Activated naive CD8-positive, alpha-beta T cell treated with anti-CD3 and anti-CD28 coated beads for 36 hours (primary cell): ENCODE data around the gene CCL1. TPM values are rescaled to one million over a fixed set of nuclear protein-coding genes. Genes with fewer than 3 reads are reported as not detected.
"Not testable (repeated sequence)": the region's sequence is repeated elsewhere in the genome, so short reads cannot be mapped to it uniquely, and the experiment has no call there.

Experiments used
- DNase-seq: peaks from one replicate; pipeline ENCODE4 v3.0.0; 2021
- H3K27ac Mint-ChIP-seq: one replicate; pipeline ENCODE4 v1.8.0; 2022; ENCODE audit warnings: mild to moderate bottlenecking, moderate library complexity, mixed read lengths
- H3K27me3 Mint-ChIP-seq: one replicate; pipeline ENCODE4 v1.8.0; 2022; ENCODE audit warnings: mild to moderate bottlenecking, mixed read lengths
- H3K36me3 Mint-ChIP-seq: one replicate; pipeline ENCODE4 v1.8.0; 2021; ENCODE audit warnings: mild to moderate bottlenecking, mixed read lengths
- H3K4me1 Mint-ChIP-seq: one replicate; pipeline ENCODE4 v1.8.0; 2021; ENCODE audit warnings: mixed read lengths
- H3K4me3 Mint-ChIP-seq: one replicate; pipeline ENCODE4 v1.8.0; 2022; ENCODE audit warnings: mild to moderate bottlenecking, moderate library complexity, mixed read lengths
- H3K9me3 Mint-ChIP-seq: one replicate; pipeline ENCODE4 v1.8.0; 2022; ENCODE audit warnings: mixed read lengths
- total RNA-seq, 2 experiments: library from RNA; stranded (reverse); gene quantifications; one replicate each; pipeline ENCODE4 v1.2.3, GENCODE V29; 2021

Gene CCL1
- total RNA-seq, 2 experiments from 2014 or later: not detected

- Mint-ChIP-seq H3K27ac (no peak within 1 kb of the TSS), H3K4me3 (no peak within 1 kb of the TSS), H3K27me3 (peaks cover 11% of the 10 kb centered on the region), H3K36me3 (no peaks in the 10 kb centered on the region), H3K4me1 (peaks cover 2% of the 10 kb centered on the region), H3K9me3 (peaks cover 2% of the 10 kb centered on the region)
- no peak for DNase-seq
Observed at GRCh38 chr17:34356194-34356593, 6.8 kb downstream of the CCL1 start, which contains the start of gene CCL13. Gene CCL13, plus strand, starts transcription at chr17:34356480. Its CDS starts 47 bp downstream, at chr17:34356527.

GRCh38 chr17:34354637-34355036 is 8.4 kb downstream of the CCL1 start:
- Mint-ChIP-seq H3K4me1 (no peaks in the 10 kb centered on the region), H3K9me3 (peaks cover 2% of the 10 kb centered on the region), H3K27me3 (peaks cover 13% of the 10 kb centered on the region), H3K36me3 (no peaks in the 10 kb centered on the region), H3K4me3 (no peak overlapping the region), H3K27ac (no peak overlapping the region)
- DNase-seq: no peak

- Mint-ChIP-seq H3K4me3 (no peak overlapping the region), H3K9me3 (peaks cover 2% of the 10 kb centered on the region), H3K4me1 (no peaks in the 10 kb centered on the region), H3K27me3 (peaks cover 13% of the 10 kb centered on the region), H3K27ac (no peak overlapping the region), H3K36me3 (no peaks in the 10 kb centered on the region)
- no peak for DNase-seq
Observed at GRCh38 chr17:34352191-34352590, 10.8 kb downstream of the CCL1 start.

- Mint-ChIP-seq H3K36me3 (no peaks in the 10 kb centered on the region), H3K9me3 (peaks cover 2% of the 10 kb centered on the region), H3K27me3 (peaks cover 18% of the 10 kb centered on the region), H3K27ac (no peak overlapping the region), H3K4me1 (no peaks in the 10 kb centered on the region), H3K4me3 (no peak overlapping the region)
- no peak for DNase-seq
Observed at GRCh38 chr17:34351096-34351495, 11.9 kb downstream of the CCL1 start.

- Mint-ChIP-seq H3K27ac (no peak overlapping the region), H3K27me3 (peaks cover 18% of the 10 kb centered on the region), H3K36me3 (no peaks in the 10 kb centered on the region), H3K4me3 (no peak overlapping the region), H3K4me1 (no peaks in the 10 kb centered on the region), H3K9me3 (peaks cover 2% of the 10 kb centered on the region)
- DNase-seq: no peak
Observed at GRCh38 chr17:34349751-34350150, 13.3 kb downstream of the CCL1 start.

- peaks cover 24% of the 10 kb centered on the region for H3K27me3 Mint-ChIP-seq
- H3K9me3 Mint-ChIP-seq: no peaks in the 10 kb centered on the region
- DNase-seq: no peak
- no peak overlapping the region for H3K4me3 Mint-ChIP-seq
- H3K27ac Mint-ChIP-seq: no peak overlapping the region
- H3K4me1 Mint-ChIP-seq: no peaks in the 10 kb centered on the region
- no peaks in the 10 kb centered on the region for H3K36me3 Mint-ChIP-seq
Observed at GRCh38 chr17:34347063-34347462, 16.0 kb downstream of the CCL1 start.

- Mint-ChIP-seq H3K27ac (no peak overlapping the region), H3K4me1 (no peaks in the 10 kb centered on the region), H3K27me3 (peaks cover 49% of the 10 kb centered on the region), H3K36me3 (no peaks in the 10 kb centered on the region), H3K4me3 (no peak overlapping the region), H3K9me3 (no peaks in the 10 kb centered on the region)
- DNase-seq: no peak
Observed at GRCh38 chr17:34341916-34342315, 21.1 kb downstream of the CCL1 start.

GRCh38 chr17:34339138-34339770 is 23.8 kb downstream of the CCL1 start:
- H3K36me3 Mint-ChIP-seq: no peaks in the 10 kb centered on the region
- peaks cover 2% of the 10 kb centered on the region for H3K9me3 Mint-ChIP-seq
- H3K4me3 Mint-ChIP-seq: no peak overlapping the region
- DNase-seq: no peak
- peaks cover 54% of the 10 kb centered on the region for H3K27me3 Mint-ChIP-seq
- H3K4me1 Mint-ChIP-seq: no peaks in the 10 kb centered on the region
- H3K27ac Mint-ChIP-seq: no peak overlapping the region

GRCh38 chr17:34337701-34338100 is 25.3 kb downstream of the CCL1 start:
- H3K4me3 Mint-ChIP-seq: no peak overlapping the region
- peaks cover 2% of the 10 kb centered on the region for H3K9me3 Mint-ChIP-seq
- H3K27ac Mint-ChIP-seq: no peak overlapping the region
- no peaks in the 10 kb centered on the region for H3K36me3 Mint-ChIP-seq
- H3K4me1 Mint-ChIP-seq: no peaks in the 10 kb centered on the region
- H3K27me3 Mint-ChIP-seq: peaks cover 46% of the 10 kb centered on the region
- DNase-seq: no peak

- not testable (repeated sequence) for H3K4me1 Mint-ChIP-seq, H3K27ac Mint-ChIP-seq, H3K4me3 Mint-ChIP-seq, H3K9me3 Mint-ChIP-seq, DNase-seq, H3K36me3 Mint-ChIP-seq
- peaks cover 27% of the 10 kb centered on the region for H3K27me3 Mint-ChIP-seq
Observed at GRCh38 chr17:34327580-34327979, 35.5 kb downstream of the CCL1 start.

- H3K4me1 Mint-ChIP-seq: no peaks in the 10 kb centered on the region
- no peak overlapping the region for H3K4me3 Mint-ChIP-seq
- H3K27me3 Mint-ChIP-seq: peaks cover 8% of the 10 kb centered on the region
- H3K36me3 Mint-ChIP-seq: no peaks in the 10 kb centered on the region
- H3K27ac Mint-ChIP-seq: no peak overlapping the region
- H3K9me3 Mint-ChIP-seq: peaks cover 6% of the 10 kb centered on the region
- no peak for DNase-seq
Observed at GRCh38 chr17:34321964-34322363, 41.1 kb downstream of the CCL1 start.

GRCh38 chr17:34319039-34319483 is 44.0 kb downstream of the CCL1 start, which contains the start of gene CCL8:
Gene CCL8, plus strand, starts transcription at chr17:34319435. Its CDS starts 67 bp downstream, at chr17:34319502.
- no peaks in the 10 kb centered on the region for H3K36me3 Mint-ChIP-seq
- H3K27ac Mint-ChIP-seq: no peak within 1 kb of the TSS
- H3K4me3 Mint-ChIP-seq: no peak within 1 kb of the TSS
- no peak for DNase-seq
- no peaks in the 10 kb centered on the region for H3K4me1 Mint-ChIP-seq
- peaks cover 9% of the 10 kb centered on the region for H3K27me3 Mint-ChIP-seq
- peaks cover under 1% of the 10 kb centered on the region for H3K9me3 Mint-ChIP-seq

- no peak overlapping the region for H3K4me3 Mint-ChIP-seq
- H3K36me3 Mint-ChIP-seq: no peaks in the 10 kb centered on the region
- peaks cover 9% of the 10 kb centered on the region for H3K27me3 Mint-ChIP-seq
- no peaks in the 10 kb centered on the region for H3K9me3 Mint-ChIP-seq
- H3K27ac Mint-ChIP-seq: no peak overlapping the region
- H3K4me1 Mint-ChIP-seq: no peaks in the 10 kb centered on the region
- DNase-seq: no peak
Observed at GRCh38 chr17:34318474-34318873, 44.6 kb downstream of the CCL1 start.

GRCh38 chr17:34314279-34314678 is 48.8 kb downstream of the CCL1 start:
- Mint-ChIP-seq H3K27me3 (peaks cover 18% of the 10 kb centered on the region), H3K4me3 (no peak overlapping the region), H3K4me1 (no peaks in the 10 kb centered on the region), H3K36me3 (no peaks in the 10 kb centered on the region), H3K27ac (no peak overlapping the region), H3K9me3 (no peaks in the 10 kb centered on the region)
- no peak for DNase-seq

- no peak for DNase-seq
- Mint-ChIP-seq H3K27me3 (peaks cover 18% of the 10 kb centered on the region), H3K4me3 (no peak overlapping the region), H3K9me3 (no peaks in the 10 kb centered on the region), H3K4me1 (no peaks in the 10 kb centered on the region), H3K27ac (no peak overlapping the region), H3K36me3 (no peaks in the 10 kb centered on the region)
Observed at GRCh38 chr17:34313164-34313563, 49.9 kb downstream of the CCL1 start.

GRCh38 chr17:34312080-34312479 is 51.0 kb downstream of the CCL1 start:
- Mint-ChIP-seq H3K9me3 (no peaks in the 10 kb centered on the region), H3K4me1 (peaks cover 5% of the 10 kb centered on the region), H3K27me3 (peaks cover 18% of the 10 kb centered on the region), H3K36me3 (no peaks in the 10 kb centered on the region), H3K4me3 (no peak overlapping the region), H3K27ac (no peak overlapping the region)
- DNase-seq: no peak
